PC-9 (cell line): ENCODE results near the gene GPD1L. TPM values are rescaled to one million over a fixed set of nuclear protein-coding genes. Genes with fewer than 3 reads are reported as not detected.

Experiments
- BruUV-seq: library from RNA; stranded (reverse); fragments of 400-500 nt; replicated peaks from 2 replicates; lab custom pipeline; 2021; lab: Mats Ljungman, UMichigan
- CTCF ChIA-PET: fragments of 300-600 bp; sonication (Branson Sonifier 250); formaldehyde crosslinking; loops from one replicate; lab custom pipeline; 2022; ENCODE audit warnings: antibody characterized with exemption; lab: Charles Lee
- POLR2A ChIA-PET: fragments of 300-600 bp; sonication (Branson Sonifier 250); formaldehyde crosslinking; loops from one replicate; lab custom pipeline; 2022; ENCODE audit warnings: antibody characterized with exemption; ENCODE audit not compliant: unreplicated experiment; lab: Charles Lee
- DNase-seq, 2 experiments: peaks; one replicate each; pipeline versions ENCODE4 v3.0.0 to v3.0.0-alpha.2; 2015 to 2022; ENCODE audit warnings: mixed read lengths in 1 of 2
- H2AFZ ChIP-seq: fragments of 200-600 bp; sonication (generic); 2 replicates; pipeline ENCODE4 v1.8.1; 2017; ENCODE audit warnings: antibody characterized with exemption
- H3F3A ChIP-seq: fragments of 200-600 bp; sonication (generic); 2 replicates; pipeline ENCODE4 v1.8.1; 2017; ENCODE audit warnings: antibody characterized with exemption, mild to moderate bottlenecking, low read depth; ENCODE audit not compliant: insufficient read depth
- H3K27ac ChIP-seq: fragments of 200-600 bp; sonication (generic); 2 replicates; pipeline ENCODE4 v1.6.1; 2016; ENCODE audit warnings: mixed run types
- H3K27me3 ChIP-seq: fragments of 200-600 bp; sonication (generic); 2 replicates; pipeline ENCODE4 v1.6.1; 2016; ENCODE audit warnings: low read depth, mixed run types; ENCODE audit not compliant: insufficient read depth
- H3K36me3 ChIP-seq: fragments of 200-600 bp; sonication (generic); 2 replicates; pipeline ENCODE4 v1.6.1; 2016; ENCODE audit warnings: low read depth, mixed run types
- H3K4me1 ChIP-seq: fragments of 200-600 bp; sonication (generic); replicated peaks from 2 replicates; pipeline ENCODE4 v1.6.1; 2016; ENCODE audit warnings: mixed run types; ENCODE audit not compliant: insufficient read depth
- H3K4me2 ChIP-seq: fragments of 200-600 bp; sonication (generic); 2 replicates; pipeline ENCODE4 v1.6.1; 2017; ENCODE audit warnings: mixed run types
- H3K4me3 ChIP-seq: fragments of 200-600 bp; sonication (generic); 2 replicates; pipeline ENCODE4 v1.6.1; 2016; ENCODE audit warnings: mixed run types
- H3K79me2 ChIP-seq: fragments of 200-600 bp; sonication (generic); 2 replicates; pipeline ENCODE4 v1.6.1; 2017; ENCODE audit warnings: low read depth, mixed run types
- H3K9me2 ChIP-seq: fragments of 200-600 bp; sonication (generic); 2 replicates; pipeline ENCODE4 v1.8.1; 2017; ENCODE audit warnings: mild to moderate bottlenecking; ENCODE audit not compliant: insufficient read depth
- H3K9me3 ChIP-seq: fragments of 200-600 bp; sonication (generic); 2 replicates; pipeline ENCODE4 v1.8.1; 2016; ENCODE audit warnings: low read depth; ENCODE audit not compliant: insufficient read depth
- H4K20me1 ChIP-seq: fragments of 200-600 bp; sonication (generic); 2 replicates; pipeline ENCODE4 v1.8.1; 2017; ENCODE audit not compliant: insufficient read depth
- CTCF ChIP-seq: fragments of 200-600 bp; sonication (generic); conservative IDR thresholded peaks from 2 replicates; pipeline ENCODE4 v1.6.1; 2017; ENCODE audit warnings: mixed run types, antibody characterized with exemption, mild to moderate bottlenecking, moderate library complexity
- EZH2 ChIP-seq: fragments of 200-600 bp; sonication (generic); IDR thresholded peaks from 2 replicates; pipeline ENCODE4 v1.8.0; 2017; ENCODE audit warnings: antibody characterized with exemption, low read depth
- intact Hi-C: fragments of 100-400 bp; cut with micrococcal nuclease; formaldehyde crosslinking; loops from one replicate; pipeline ENCODE4 v1.10.0; 2022; ENCODE audit not compliant: unreplicated experiment
- total RNA-seq: library from RNA; stranded (reverse); gene quantifications from 2 replicates; pipeline ENCODE4 v1.2.3, GENCODE V29; 2021

The GPD1L gene
- total RNA-seq, 1 experiment from 2014 or later: 10.3 TPM

DNA sequence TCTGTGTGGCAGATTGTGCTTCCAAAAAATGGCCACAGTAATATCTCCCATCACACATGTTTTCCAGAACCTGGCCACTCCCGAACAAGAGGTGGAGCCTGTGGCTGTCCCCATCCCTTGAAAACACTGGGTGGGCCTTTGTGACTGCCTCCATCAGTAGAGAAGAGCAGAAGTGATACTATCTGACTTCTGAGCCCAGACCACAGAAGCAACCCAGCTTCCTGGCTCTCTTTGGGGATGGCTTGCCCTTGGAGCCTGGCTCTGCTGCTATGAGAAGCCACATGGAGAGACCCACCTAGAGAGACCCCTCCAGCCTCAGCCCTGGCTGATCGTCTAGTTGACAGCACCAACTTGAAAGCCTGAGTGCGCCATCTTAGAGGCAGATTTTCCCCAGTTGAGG is 92.3 kb downstream of the GPD1L start:
- no peaks in the 10 kb centered on the region for H3K4me1 ChIP-seq
- H3K9me2 ChIP-seq: no peaks in the 10 kb centered on the region
- ChIA-PET CTCF (no interaction called here), POLR2A (no interaction called here)
- intact Hi-C loops: no loop called here
- H3K4me2 ChIP-seq: no peak overlapping the region
- H3K27ac ChIP-seq: no peak overlapping the region
- H3K27me3 ChIP-seq: no peaks in the 10 kb centered on the region
- no peaks in the 10 kb centered on the region for H4K20me1 ChIP-seq
- TF ChIP-seq CTCF (no peak), EZH2 (no peak)
- H3K79me2 ChIP-seq: no peaks in the 10 kb centered on the region
- no peaks in the 10 kb centered on the region for H3K9me3 ChIP-seq
- no peak overlapping the region for H3K4me3 ChIP-seq
- no peak overlapping the region for H2AFZ ChIP-seq
- no TSS peak for BruUV-seq
- H3K36me3 ChIP-seq: no peaks in the 10 kb centered on the region
- no peak for DNase-seq
- no peaks in the 10 kb centered on the region for H3F3A ChIP-seq

- Histone ChIP-seq H3K4me2 (no peak overlapping the region), H3K36me3 (no peaks in the 10 kb centered on the region), H3K9me3 (no peaks in the 10 kb centered on the region), H3F3A (no peaks in the 10 kb centered on the region), H3K27ac (no peak overlapping the region), H4K20me1 (no peaks in the 10 kb centered on the region), H3K4me3 (no peak overlapping the region), H3K79me2 (no peaks in the 10 kb centered on the region), H3K4me1 (no peaks in the 10 kb centered on the region), H2AFZ (no peak overlapping the region), H3K27me3 (no peaks in the 10 kb centered on the region), H3K9me2 (no peaks in the 10 kb centered on the region)
- ChIA-PET CTCF (interaction anchor here (0.6 kb wide), 1 partner anchor 43 kb away, joined by 4 read pairs; no protein-coding TSS in a partner anchor), POLR2A (no interaction called here)
- intact Hi-C loops: no loop called here
- no peak for DNase-seq
- no TSS peak for BruUV-seq
- TF ChIP-seq EZH2 (no peak), CTCF (no peak)
Observed at GRCh38 chr3:32200490-32200889, 94.1 kb downstream of the GPD1L start.

DNA sequence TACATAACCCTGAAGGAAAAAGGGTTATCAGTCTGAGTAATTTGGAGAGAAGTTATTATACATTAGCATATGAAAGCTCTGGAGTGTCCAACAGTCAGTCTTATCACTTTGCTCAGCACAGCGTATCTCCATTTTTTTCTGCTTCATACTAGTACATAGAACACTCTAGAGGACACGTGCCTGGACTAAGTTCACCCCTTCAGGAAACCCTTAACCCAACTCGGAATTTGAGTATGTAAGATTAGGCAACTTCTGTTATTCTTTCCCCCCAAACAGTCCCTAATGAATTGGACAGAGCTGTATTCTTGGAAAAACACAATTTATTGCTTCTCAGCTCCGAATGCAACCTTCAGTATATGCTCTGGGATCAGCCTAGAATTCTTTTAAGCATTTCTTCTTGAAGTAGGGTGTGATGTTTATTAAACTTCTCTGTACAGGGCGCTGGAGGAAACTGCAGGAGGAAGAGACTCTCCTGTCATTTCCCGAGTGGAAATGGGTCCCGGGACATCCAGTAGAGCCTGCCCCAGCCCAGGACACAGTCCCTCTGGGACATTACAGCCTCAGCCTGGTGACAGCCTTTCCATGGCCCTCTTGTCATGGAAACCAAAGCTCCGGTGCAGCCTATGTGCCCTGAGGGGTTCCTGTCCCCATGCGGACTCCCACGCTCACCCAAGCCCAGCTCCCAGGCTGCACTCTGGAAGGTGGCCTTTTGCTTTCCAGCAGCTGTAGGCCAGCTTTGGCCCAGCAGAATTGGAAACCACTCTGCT is 94.8 kb downstream of the GPD1L start:
- H3K27ac ChIP-seq: no peak overlapping the region
- BruUV-seq: no TSS peak
- no peaks in the 10 kb centered on the region for H3K79me2 ChIP-seq
- no peak overlapping the region for H3K4me3 ChIP-seq
- no peaks in the 10 kb centered on the region for H3K9me2 ChIP-seq
- H3K4me1 ChIP-seq: no peaks in the 10 kb centered on the region
- no peaks in the 10 kb centered on the region for H4K20me1 ChIP-seq
- ChIA-PET POLR2A (no interaction called here), CTCF (no interaction called here)
- no peaks in the 10 kb centered on the region for H3K27me3 ChIP-seq
- H3K4me2 ChIP-seq: no peak overlapping the region
- no peak overlapping the region for H2AFZ ChIP-seq
- H3F3A ChIP-seq: no peaks in the 10 kb centered on the region
- intact Hi-C loops: no loop called here
- TF ChIP-seq CTCF (no peak), EZH2 (no peak)
- no peak for DNase-seq
- H3K9me3 ChIP-seq: no peaks in the 10 kb centered on the region
- no peaks in the 10 kb centered on the region for H3K36me3 ChIP-seq
